Left lung (tissue), 10 donors: ENCODE results near the gene KIRREL3. TPM values are rescaled to one million over a fixed set of nuclear protein-coding genes. Genes with fewer than 3 reads are reported as not detected.

Source experiments
- ATAC-seq: fragments of 200-7000 bp; cut with Tn5 transposase; one replicate; pipeline ENCODE4 v1.9.1; 2020; ENCODE audit warnings: moderate library complexity
- DNase-seq, 4 donors: peaks; one replicate each; pipeline ENCODE4 v3.0.0-alpha.2; 2013 to 2020
- H3K27ac ChIP-seq, 2 donors: fragments of 200-600 bp; sonication (generic) in 1 of 2; one replicate each; pipeline versions ENCODE4 v1.5.0 to v1.8.0; 2020 to 2021
- H3K27me3 ChIP-seq, 2 donors: fragments of 200-600 bp; sonication (generic) in 1 of 2; one replicate each; pipeline versions ENCODE4 v1.5.0 to v1.8.0; 2020 to 2021
- H3K36me3 ChIP-seq, 2 donors: fragments of 200-600 bp; sonication (generic) in 1 of 2; one replicate each; pipeline versions ENCODE4 v1.5.0 to v1.8.0; 2020 to 2021
- H3K4me1 ChIP-seq, 2 donors: fragments of 200-600 bp; one replicate each; pipeline ENCODE4 v1.8.0; 2021
- H3K4me3 ChIP-seq, 2 donors: fragments of 200-600 bp; sonication (generic) in 1 of 2; one replicate each; pipeline versions ENCODE4 v1.5.0 to v1.8.0; 2020 to 2021; ENCODE audit warnings: mild to moderate bottlenecking in 1 of 2
- H3K9me3 ChIP-seq, 2 donors: fragments of 200-600 bp; sonication (generic) in 1 of 2; one replicate each; pipeline versions ENCODE4 v1.5.0 to v1.8.0; 2020 to 2021
- CTCF ChIP-seq, 2 donors: fragments of 200-600 bp; sonication (generic) in 1 of 2; IDR thresholded peaks; one replicate each; pipeline versions ENCODE4 v1.5.0 to v1.8.0; 2021; ENCODE audit warnings: antibody characterized with exemption in 2 of 2
- intact Hi-C, 2 donors: fragments of 100-400 bp; cut with DNase I; formaldehyde crosslinking; loops; one replicate each; pipeline versions ENCODE4 v1.11.2 to v1.14.2; 2022
- polyA plus RNA-seq, 6 donors: library from polyadenylated mRNA; unstranded; fragments of 120-200 nt; gene quantifications; one replicate each; pipeline ENCODE4 v1.2.1, GENCODE V29; 2013; ENCODE audit not compliant: insufficient read length in 6 of 6
- total RNA-seq, 2 donors: library from RNA; stranded (reverse); fragmentation: NEBNext Ultra II Directional; extraction: Animal tissue kit (Norgen Biotek cat#: 25700); gene quantifications; one replicate each; pipeline ENCODE4 v1.2.1, GENCODE V29; 2021
- donor health status: DM: no; HTN: yes; CAD: no.
- donor health status: DM: no; HTN: no; CAD: no.

The KIRREL3 gene
- total and polyA plus RNA-seq, 8 donors, result 1.6 to 2.5 (median 2.0) TPM; not detected in 2

- no peak for DNase-seq
- Histone ChIP-seq H3K9me3 (no peaks in the 10 kb centered on the region), H3K4me1 (no peaks in the 10 kb centered on the region), H3K27me3 (peaks cover 0 to 14% of the 10 kb centered on the region in 2 donors), H3K4me3 (no peak overlapping the region), H3K27ac (no peak overlapping the region), H3K36me3 (no peaks in the 10 kb centered on the region)
- no peak for ATAC-seq
- no peak for TF ChIP-seq CTCF (IDR thresholded peaks at IDR 0.05)
- intact Hi-C loops, result no loop called here
Measured at GRCh38 chr11:126546694-126547093, 453.9 kb downstream of the KIRREL3 start.

- ATAC-seq (no peak), DNase-seq (no peak)
- Histone ChIP-seq H3K4me3 (no peak overlapping the region), H3K27ac (no peak overlapping the region), H3K36me3 (no peaks in the 10 kb centered on the region), H3K9me3 (no peaks in the 10 kb centered on the region), H3K4me1 (no peaks in the 10 kb centered on the region), H3K27me3 (peaks cover 0 to 14% of the 10 kb centered on the region in 2 donors)
- intact Hi-C loops, result no loop called here
- no peak for TF ChIP-seq CTCF (IDR thresholded peaks at IDR 0.05)
Measured at GRCh38 chr11:126546191-126546590, 454.4 kb downstream of the KIRREL3 start.

GRCh38 chr11:126545057-126545555 lies 455.5 kb downstream of the KIRREL3 start:
- H3K27me3 ChIP-seq, result peaks cover 0 to 14% of the 10 kb centered on the region in 2 donors
- no peak overlapping the region for H3K4me3 ChIP-seq
- no peaks in the 10 kb centered on the region for H3K4me1 ChIP-seq
- DNase-seq (no peak), ATAC-seq (no peak)
- H3K9me3 ChIP-seq, result no peaks in the 10 kb centered on the region
- intact Hi-C loops, result no loop called here
- H3K36me3 ChIP-seq, result no peaks in the 10 kb centered on the region
- no peak overlapping the region for H3K27ac ChIP-seq
- no peak for TF ChIP-seq CTCF (IDR thresholded peaks at IDR 0.05)

- peak; percentile 40 for ATAC-seq
- intact Hi-C loops, result no loop called here
Measured at GRCh38 chr11:126544108-126545056, 456.2 kb downstream of the KIRREL3 start.

More at GRCh38 chr11:126544108-126545056, 456.2 kb downstream of the KIRREL3 start:
- H3K36me3 ChIP-seq, result no peaks in the 10 kb centered on the region
- no peaks in the 10 kb centered on the region for H3K9me3 ChIP-seq
- no peak overlapping the region for H3K4me3 ChIP-seq
- H3K4me1 ChIP-seq, result no peaks in the 10 kb centered on the region
- H3K27me3 ChIP-seq, result peaks cover 0 to 15% of the 10 kb centered on the region in 2 donors
- DNase-seq, result peak in 2 of 4 donors; percentile 26 to 56
- H3K27ac ChIP-seq, result no peak overlapping the region
- no peak for TF ChIP-seq CTCF (IDR thresholded peaks at IDR 0.05)
